Inflammatory macrophage treated with lipopolysaccharide for 1 hour (primary cell): ENCODE data around the gene PCSK5.

ENCODE experiments used
- DNase-seq, 2 donors: peaks; one replicate each; pipeline ENCODE4 v3.0.0-alpha.2; 2020 to 2022

The PCSK5 gene

DNA sequence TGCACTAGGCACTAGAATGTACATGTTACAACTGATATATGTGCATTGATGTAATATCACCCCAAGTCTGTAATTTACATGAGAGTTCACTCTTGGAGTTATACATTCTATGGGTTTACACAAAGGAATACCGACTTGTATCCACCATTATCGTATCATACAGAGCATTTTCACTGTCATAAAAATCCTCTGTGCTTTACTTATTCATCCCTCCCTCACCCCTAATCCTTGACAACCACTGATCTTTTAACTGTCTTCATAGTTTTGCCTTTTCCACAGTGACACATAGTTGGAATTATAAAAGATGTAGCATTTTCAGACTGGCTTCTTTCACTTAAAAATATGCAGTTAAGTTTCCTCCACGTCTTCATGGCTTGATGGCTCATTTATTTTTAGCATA is 514.9 kb downstream of the PCSK5 start:
- no peak for DNase-seq

GRCh38 chr9:76405868-76406267 is 515.4 kb downstream of the PCSK5 start:
- DNase-seq = no peak
